Upper lobe of left lung (tissue), 6 donors: ENCODE measurements around the gene C16orf89. TPM values are rescaled to one million over a fixed set of nuclear protein-coding genes. Genes with fewer than 3 reads are reported as not detected.

ENCODE experiments used
- ATAC-seq, 2 donors: fragments of 200-7000 bp; cut with Tn5 transposase; one replicate each; pipeline ENCODE4 v1.9.1; 2022; ENCODE audit warnings: mild to moderate bottlenecking in 2 of 2, moderate library complexity in 2 of 2; ENCODE audit not compliant: low FRiP score in 2 of 2
- DNase-seq, 2 donors: peaks; one replicate each; pipeline ENCODE4 v3.0.0-alpha.2; 2019 to 2020
- H3K27ac ChIP-seq, 4 donors: fragments of 200-600 bp; sonication (generic); one replicate each; pipeline ENCODE4 v1.5.1; 2016 to 2019
- H3K27me3 ChIP-seq, 4 donors: fragments of 200-600 bp; sonication (generic); one replicate each; pipeline ENCODE4 v1.5.1; 2017 to 2019
- H3K36me3 ChIP-seq, 4 donors: fragments of 200-600 bp; sonication (generic); one replicate each; pipeline ENCODE4 v1.5.1; 2016 to 2019
- H3K4me1 ChIP-seq, 4 donors: fragments of 200-600 bp; sonication (generic); one replicate each; pipeline ENCODE4 v1.5.1; 2018 to 2019
- H3K4me3 ChIP-seq, 4 donors: fragments of 200-600 bp; sonication (generic); one replicate each; pipeline ENCODE4 v1.5.1; 2017 to 2019; ENCODE audit warnings: mild to moderate bottlenecking in 2 of 4, moderate library complexity in 1 of 4
- H3K9me3 ChIP-seq, 4 donors: fragments of 200-600 bp; sonication (generic); one replicate each; pipeline ENCODE4 v1.5.1; 2018 to 2019
- EP300 ChIP-seq, 4 donors: sonication (generic); formaldehyde crosslinking; IDR thresholded peaks; one replicate each; pipeline ENCODE4 v1.5.1; 2017; ENCODE audit warnings: antibody characterized with exemption in 4 of 4, control low read depth in 2 of 4
- POLR2A ChIP-seq, 4 donors: fragments of 450-650 bp; IDR thresholded peaks; one replicate each; pipeline ENCODE4 v1.5.1; 2016 to 2017; ENCODE audit warnings: antibody characterized with exemption in 4 of 4, mild to moderate bottlenecking in 2 of 4
- POLR2AphosphoS5 ChIP-seq, 2 donors: sonication (generic); formaldehyde crosslinking; IDR thresholded peaks; one replicate each; pipeline ENCODE4 v1.5.1; 2017; ENCODE audit warnings: antibody characterized with exemption in 2 of 2
- WGBS, 2 donors: methylation state at CpG; one replicate each; pipeline ENCODE4 v1.1.5; 2017 to 2018; 5-methylcytosine and 5-hydroxymethylcytosine counted together
- total RNA-seq, 6 donors: library from RNA; depleted of rRNA in 4 of 6; stranded (reverse); fragments of >200 nt in 4 of 6; gene quantifications; one replicate each; pipeline versions ENCODE4 v1.1.0 to v1.2.1, GENCODE V29; 2016 to 2021
- TF ChIP-seq, protein P1 (sequence below), 6 experiments: fragments of 450-650 bp in 4 of 6; fragments of 200-600 bp in 2 of 6; sonication (generic) in 2 of 6; IDR thresholded peaks; one replicate each; pipeline ENCODE4 v1.5.1; 2016 to 2019; ENCODE audit warnings: antibody characterized with exemption in 6 of 6
- donor health status: DM: no; HTN: no; CAD: no; lungs with moderate emphysema.
- donor health status: DM: no; HTN: yes; CAD: no; lungs with severe emphysema.

The C16orf89 gene
- total RNA-seq, 6 donors from 2014 or later, result 45.7 to 272 (median 174) TPM

DNA sequence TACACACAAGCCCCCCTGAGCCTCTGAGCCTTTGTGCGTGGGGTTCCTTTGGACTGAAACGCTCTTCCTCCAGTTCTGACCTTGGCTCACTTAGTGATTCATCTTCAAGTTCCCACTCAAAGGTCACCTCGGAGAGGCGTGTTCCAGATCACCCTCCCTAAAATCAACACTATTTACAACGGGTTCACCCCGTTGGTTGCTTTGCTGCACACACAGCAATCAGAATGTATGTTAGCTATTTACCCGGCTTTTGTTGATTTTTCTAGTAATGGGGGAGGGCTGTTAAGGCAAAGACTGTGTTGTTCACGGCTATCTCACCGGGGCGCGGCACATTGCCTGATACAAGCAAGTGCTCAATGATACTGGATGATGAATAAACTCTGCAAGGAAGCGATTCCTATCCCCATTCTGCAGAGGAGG, 33.0 kb downstream of the C16orf89 start:
- H3K27me3 ChIP-seq, result no peaks in the 10 kb centered on the region
- H3K36me3 ChIP-seq, result peaks cover 0 to 24% (median 13%) of the 10 kb centered on the region in 4 donors
- 36 to 41% methylated on average over 12 of the region's 12 CpGs for WGBS, 2 donors
- no peak for ATAC-seq
- peak overlapping the region; percentile 66 to 99 (median 84) for H3K4me3 ChIP-seq
- TF ChIP-seq POLR2A (IDR thresholded peaks at IDR 0.05) (no peak), POLR2AphosphoS5 (IDR thresholded peaks at IDR 0.05) (no peak), EP300 (IDR thresholded peaks at IDR 0.05) (no peak)
- TF ChIP-seq, protein P1, sequence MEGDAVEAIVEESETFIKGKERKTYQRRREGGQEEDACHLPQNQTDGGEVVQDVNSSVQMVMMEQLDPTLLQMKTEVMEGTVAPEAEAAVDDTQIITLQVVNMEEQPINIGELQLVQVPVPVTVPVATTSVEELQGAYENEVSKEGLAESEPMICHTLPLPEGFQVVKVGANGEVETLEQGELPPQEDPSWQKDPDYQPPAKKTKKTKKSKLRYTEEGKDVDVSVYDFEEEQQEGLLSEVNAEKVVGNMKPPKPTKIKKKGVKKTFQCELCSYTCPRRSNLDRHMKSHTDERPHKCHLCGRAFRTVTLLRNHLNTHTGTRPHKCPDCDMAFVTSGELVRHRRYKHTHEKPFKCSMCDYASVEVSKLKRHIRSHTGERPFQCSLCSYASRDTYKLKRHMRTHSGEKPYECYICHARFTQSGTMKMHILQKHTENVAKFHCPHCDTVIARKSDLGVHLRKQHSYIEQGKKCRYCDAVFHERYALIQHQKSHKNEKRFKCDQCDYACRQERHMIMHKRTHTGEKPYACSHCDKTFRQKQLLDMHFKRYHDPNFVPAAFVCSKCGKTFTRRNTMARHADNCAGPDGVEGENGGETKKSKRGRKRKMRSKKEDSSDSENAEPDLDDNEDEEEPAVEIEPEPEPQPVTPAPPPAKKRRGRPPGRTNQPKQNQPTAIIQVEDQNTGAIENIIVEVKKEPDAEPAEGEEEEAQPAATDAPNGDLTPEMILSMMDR (IDR thresholded peaks at IDR 0.05), result no peak
- H3K9me3 ChIP-seq, result no peaks in the 10 kb centered on the region
- DNase-seq, result no peak
- H3K4me1 ChIP-seq, result peaks cover 13 to 23% (median 17%) of the 10 kb centered on the region in 4 donors
- peak overlapping the region in 2 of 4 donors; percentile 80 to 81 for H3K27ac ChIP-seq

DNA sequence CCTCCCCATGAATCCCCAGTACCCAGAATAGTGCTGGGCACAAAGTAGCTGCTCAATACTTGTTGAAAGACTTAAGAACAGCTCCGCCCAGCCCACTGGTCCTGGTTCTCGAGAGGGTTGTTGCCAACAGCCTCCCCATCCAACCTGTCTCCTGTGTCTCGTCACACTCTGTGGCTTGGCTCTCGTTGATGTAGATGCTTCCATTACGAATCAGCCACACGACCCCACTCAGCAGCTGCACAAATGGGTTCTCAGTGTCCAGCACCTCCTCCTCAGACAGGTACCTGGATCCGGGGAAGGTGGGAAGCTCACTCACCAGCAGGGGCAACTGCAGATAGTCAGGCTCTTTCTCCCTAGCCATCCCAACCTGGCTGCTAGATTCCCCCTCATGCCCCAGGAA, 34.2 kb downstream of the C16orf89 start:
- DNase-seq, result no peak
- TF ChIP-seq POLR2AphosphoS5 (IDR thresholded peaks at IDR 0.05), result no peak
- no peak for TF ChIP-seq POLR2A (IDR thresholded peaks at IDR 0.05)
- TF ChIP-seq, protein P1 (IDR thresholded peaks at IDR 0.05), result no peak
- Histone ChIP-seq H3K27ac (no peak overlapping the region), H3K4me3 (no peak overlapping the region), H3K4me1 (peaks cover 13 to 23% (median 17%) of the 10 kb centered on the region in 4 donors), H3K36me3 (peaks cover 0 to 33% (median 21%) of the 10 kb centered on the region in 4 donors), H3K27me3 (no peaks in the 10 kb centered on the region), H3K9me3 (no peaks in the 10 kb centered on the region)
- 89 to 90% methylated on average over 7 of the region's 7 CpGs for WGBS, 2 donors
- no peak for ATAC-seq

DNA sequence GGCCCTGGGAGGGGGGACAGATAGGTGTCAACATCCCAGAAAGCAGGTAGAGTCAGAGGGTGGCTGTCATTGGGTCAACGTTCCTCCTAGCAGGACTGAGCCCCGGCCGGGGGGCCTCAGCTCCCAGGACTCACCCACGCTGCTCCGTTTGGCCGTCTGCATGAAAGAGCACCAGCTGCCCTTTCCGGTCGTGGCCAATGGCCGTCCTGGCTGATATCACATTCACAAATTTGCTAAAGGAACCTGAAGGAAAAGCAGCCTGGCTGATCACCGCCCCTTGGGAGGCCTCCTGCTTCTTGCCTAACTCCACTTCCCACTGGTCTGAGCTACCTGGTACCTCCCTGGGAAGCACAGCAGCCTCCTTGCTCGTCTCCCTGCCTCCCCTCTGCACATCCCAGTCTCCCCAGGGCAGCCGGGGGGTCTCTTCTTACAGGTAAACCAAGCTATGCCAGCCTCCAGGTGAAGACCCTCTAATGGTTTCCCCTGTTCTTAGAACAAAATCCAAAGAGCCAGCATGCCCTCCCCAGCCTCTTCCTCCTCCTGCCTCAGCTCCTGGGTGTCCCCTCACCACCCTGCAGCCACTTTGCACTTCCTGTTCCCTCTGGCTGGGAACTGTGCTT, 35.4 kb downstream of the C16orf89 start:
- ATAC-seq, result no peak
- 89 to 90% methylated on average over 12 of the region's 12 CpGs for WGBS, 2 donors
- Histone ChIP-seq H3K36me3 (peaks cover 0 to 33% (median 23%) of the 10 kb centered on the region in 4 donors), H3K27me3 (no peaks in the 10 kb centered on the region), H3K4me1 (peaks cover 13 to 23% (median 17%) of the 10 kb centered on the region in 4 donors), H3K4me3 (no peak overlapping the region), H3K27ac (no peak overlapping the region), H3K9me3 (no peaks in the 10 kb centered on the region)
- no peak for TF ChIP-seq POLR2AphosphoS5 (IDR thresholded peaks at IDR 0.05)
- TF ChIP-seq, protein P1 (IDR thresholded peaks at IDR 0.05), result no peak
- TF ChIP-seq EP300 (IDR thresholded peaks at IDR 0.05), result no peak
- no peak for TF ChIP-seq POLR2A (IDR thresholded peaks at IDR 0.05)
- DNase-seq, result no peak

DNA sequence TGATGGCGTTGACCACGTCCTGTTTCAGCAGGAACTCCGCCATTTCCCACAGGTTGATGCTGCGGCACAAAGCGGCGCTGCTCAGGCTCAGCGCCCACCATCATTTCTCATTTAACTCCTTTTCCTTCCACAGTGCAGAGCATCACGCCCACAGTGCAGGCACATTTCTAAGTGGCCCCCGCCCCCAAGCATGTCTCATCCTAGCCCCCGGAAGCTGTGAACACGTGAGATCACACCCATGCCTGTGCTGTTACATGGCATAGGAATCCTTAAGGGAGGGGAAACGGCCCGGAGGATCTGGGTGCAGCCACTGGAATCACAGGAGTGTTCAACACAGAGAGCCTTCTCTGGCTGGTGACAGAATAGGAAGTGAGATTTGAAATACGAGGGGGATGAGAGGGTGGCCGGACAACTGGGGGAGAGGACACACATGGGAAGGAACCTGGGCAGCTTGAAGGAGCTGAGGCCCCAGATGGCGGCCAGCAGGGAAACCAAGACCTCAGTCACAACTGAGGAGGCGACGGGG, 36.7 kb downstream of the C16orf89 start:
- DNase-seq (no peak), ATAC-seq (no peak)
- Histone ChIP-seq H3K36me3 (peaks cover 0 to 39% (median 26%) of the 10 kb centered on the region in 4 donors), H3K27ac (no peak overlapping the region), H3K4me1 (peaks cover 7 to 16% (median 11%) of the 10 kb centered on the region in 4 donors), H3K27me3 (no peaks in the 10 kb centered on the region), H3K4me3 (no peak overlapping the region), H3K9me3 (no peaks in the 10 kb centered on the region)
- TF ChIP-seq, protein P1 (IDR thresholded peaks at IDR 0.05), result no peak
- TF ChIP-seq POLR2A (IDR thresholded peaks at IDR 0.05) (no peak), EP300 (IDR thresholded peaks at IDR 0.05) (no peak), POLR2AphosphoS5 (IDR thresholded peaks at IDR 0.05) (no peak)
- WGBS, 2 donors, result 86 to 89% methylated on average over 18 of the region's 18 CpGs
